ENCODE results near the gene KLHL13. TPM values are rescaled to one million over a fixed set of nuclear protein-coding genes. Genes with fewer than 3 reads are reported as not detected.
"Not testable (repeated sequence)": the region's sequence is repeated elsewhere in the genome, so short reads cannot be mapped to it uniquely, and the experiment has no call there.

Gene KLHL13
- total RNA-seq, 1 donor from 2014 or later = 22.6 TPM

GRCh38 chrX:117990438-117990837 lies 126.2 kb downstream of the KLHL13 start:
- no peak for DNase-seq (ENCODE audit: low spot score)

- DNase-seq (ENCODE audit: low spot score) = no peak
Observed at GRCh38 chrX:117989512-117989911, 127.1 kb downstream of the KLHL13 start.

- DNase-seq (ENCODE audit: low spot score) = no peak
Observed at GRCh38 chrX:117987373-117987772, 129.2 kb downstream of the KLHL13 start.

- DNase-seq (ENCODE audit: low spot score) = no peak
Observed at GRCh38 chrX:117985241-117985640, 131.4 kb downstream of the KLHL13 start.

GRCh38 chrX:117982694-117983392 lies 133.8 kb downstream of the KLHL13 start:
- DNase-seq (ENCODE audit: low spot score) = no peak

- no peak for DNase-seq (ENCODE audit: low spot score)
Observed at GRCh38 chrX:117978402-117978801, 138.2 kb downstream of the KLHL13 start.

- no peak for DNase-seq (ENCODE audit: low spot score)
Observed at GRCh38 chrX:117977526-117977925, 139.1 kb downstream of the KLHL13 start.

GRCh38 chrX:117973110-117973807 lies 143.4 kb downstream of the KLHL13 start:
- DNase-seq (ENCODE audit: low spot score) = no peak

GRCh38 chrX:117972711-117973109 lies 143.9 kb downstream of the KLHL13 start:
- DNase-seq (ENCODE audit: low spot score) = no peak

- DNase-seq (ENCODE audit: low spot score) = no peak
Observed at GRCh38 chrX:117969782-117970181, 146.8 kb downstream of the KLHL13 start.

GRCh38 chrX:117969328-117969727 lies 147.3 kb downstream of the KLHL13 start:
- DNase-seq (ENCODE audit: low spot score) = no peak

GRCh38 chrX:117959045-117959444 lies 157.6 kb downstream of the KLHL13 start:
- no peak for DNase-seq (ENCODE audit: low spot score)

GRCh38 chrX:117957128-117957527 lies 159.5 kb downstream of the KLHL13 start:
- no peak for DNase-seq (ENCODE audit: low spot score)

- DNase-seq (ENCODE audit: low spot score) = not testable (repeated sequence)
Observed at GRCh38 chrX:117939296-117939695, 177.3 kb downstream of the KLHL13 start.

- no peak for DNase-seq (ENCODE audit: low spot score)
Observed at GRCh38 chrX:117936118-117936517, 180.5 kb downstream of the KLHL13 start.

- not testable (repeated sequence) for DNase-seq (ENCODE audit: low spot score)
Observed at GRCh38 chrX:117930116-117930515, 186.5 kb downstream of the KLHL13 start.

- no peak for DNase-seq (ENCODE audit: low spot score)
Observed at GRCh38 chrX:117919755-117920154, 196.9 kb downstream of the KLHL13 start.

GRCh38 chrX:117910216-117910615 lies 206.4 kb downstream of the KLHL13 start:
- no peak for DNase-seq (ENCODE audit: low spot score)

- no peak for DNase-seq (ENCODE audit: low spot score)
Observed at GRCh38 chrX:117898226-117898625, 218.4 kb downstream of the KLHL13 start.

GRCh38 chrX:117895418-117895817 lies 221.2 kb downstream of the KLHL13 start:
- DNase-seq (ENCODE audit: low spot score) = no peak

- DNase-seq (ENCODE audit: low spot score) = no peak
Observed at GRCh38 chrX:117892469-117892868, 224.1 kb downstream of the KLHL13 start.

- no peak for DNase-seq (ENCODE audit: low spot score)
Observed at GRCh38 chrX:117871796-117872195, 244.8 kb downstream of the KLHL13 start.

- no peak for DNase-seq (ENCODE audit: low spot score)
Observed at GRCh38 chrX:117860517-117860916, 256.1 kb downstream of the KLHL13 start.
